ENCODE data around the gene GATA3.
A peak's percentile ranks its signal among the peaks of the same experiment; 100 is the strongest.

The GATA3 gene

GRCh38 chr10:8037941-8038894 lies 16.3 kb upstream of the GATA3 start:
- peak; percentile 17 for DNase-seq

DNA sequence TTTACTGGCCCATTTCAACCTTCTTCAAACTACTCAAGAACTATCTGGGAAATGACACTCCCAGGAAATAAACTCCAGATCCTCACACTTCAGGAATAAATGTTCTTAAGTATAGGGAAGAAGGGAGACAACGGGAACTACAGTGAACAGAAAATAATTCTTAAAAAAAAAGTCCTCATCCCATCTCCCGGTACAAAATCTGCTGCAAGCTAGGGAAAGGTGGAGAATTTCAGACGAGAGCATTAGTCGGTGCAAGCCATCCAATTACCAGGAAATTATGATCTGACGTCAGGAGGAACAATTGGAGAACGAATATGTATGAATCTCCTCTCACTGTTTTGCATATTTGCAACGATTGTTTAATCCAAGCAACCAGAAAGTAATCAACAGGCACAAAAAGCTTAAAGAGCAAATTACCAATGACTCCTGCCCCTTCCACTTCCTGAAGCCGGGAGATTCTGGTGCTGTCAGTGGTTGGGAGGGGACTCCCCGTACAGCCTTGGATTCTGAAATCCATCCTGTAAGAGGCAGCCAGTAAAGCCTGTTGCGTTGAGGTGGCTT lies 15.1 kb upstream of the GATA3 start:
- DNase-seq, result peak; percentile 5

- DNase-seq, result no peak
Measured at GRCh38 chr10:8040651-8041050, 13.8 kb upstream of the GATA3 start.

DNA sequence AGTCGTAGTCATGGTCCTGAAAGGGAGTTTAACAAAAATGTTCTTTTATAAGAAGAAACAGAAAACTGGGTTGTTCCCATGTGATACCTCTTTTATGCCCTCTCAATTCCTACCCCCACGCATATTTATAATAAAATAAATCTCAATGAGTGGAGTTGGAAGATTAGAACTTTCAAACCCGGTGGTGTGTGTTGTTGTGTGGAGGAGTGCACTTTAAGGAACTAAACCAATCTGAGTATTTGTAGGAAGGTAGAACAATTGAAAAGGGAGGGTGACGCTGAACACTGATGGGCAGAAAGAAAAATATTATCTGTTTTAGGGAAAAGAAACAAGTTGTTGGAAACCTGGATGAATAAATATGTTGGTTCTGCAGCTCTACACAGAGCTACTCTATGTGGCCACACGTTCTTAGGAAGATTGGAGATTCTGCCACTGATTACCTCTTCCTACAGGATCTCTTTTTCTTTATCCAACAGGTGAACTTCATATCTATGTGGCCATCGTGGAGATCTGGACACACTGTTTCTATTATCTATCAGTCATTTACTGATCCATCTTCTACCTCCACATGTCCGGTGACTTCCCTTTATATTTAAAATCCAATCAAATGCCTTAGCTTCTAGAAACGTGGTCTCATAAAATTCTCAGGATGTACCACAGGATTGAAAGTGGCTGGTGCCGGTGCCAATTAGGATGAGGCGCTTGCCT lies 13.1 kb upstream of the GATA3 start:
- DNase-seq, result no peak

DNA sequence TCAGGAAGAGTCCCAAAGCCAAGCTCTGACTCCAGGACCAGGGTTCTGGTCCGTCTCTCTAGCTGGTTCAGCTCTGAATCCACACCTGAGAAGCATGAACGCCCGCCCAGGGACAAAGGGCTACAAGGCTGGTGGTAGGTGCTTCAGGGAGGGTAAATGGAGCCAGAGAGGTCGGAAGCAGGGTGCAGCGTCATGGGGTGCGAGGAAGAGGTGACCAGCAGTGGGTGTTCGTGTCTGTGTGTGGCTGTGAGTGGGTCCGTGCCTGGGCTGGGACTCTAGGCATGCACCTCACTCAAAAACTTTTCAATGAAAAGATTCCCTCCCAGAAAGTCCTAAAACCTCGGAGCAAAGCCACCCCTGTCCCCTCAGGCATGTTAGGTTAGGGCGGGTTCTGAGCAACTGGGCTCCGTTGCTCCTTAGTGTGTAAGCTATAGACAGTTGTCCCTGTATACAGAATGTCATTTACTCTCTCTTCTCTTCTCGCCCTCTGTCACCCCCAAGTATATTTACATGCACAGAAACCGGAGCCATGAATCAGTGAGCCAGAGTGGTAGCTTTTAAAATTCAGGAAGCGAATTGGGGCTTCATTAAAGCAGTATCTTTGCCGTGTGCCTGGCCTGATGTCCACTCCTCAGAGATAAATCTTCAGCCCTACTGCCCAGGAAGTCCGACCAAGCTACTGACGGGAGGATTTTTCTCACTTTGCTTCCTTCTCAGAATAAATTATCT lies 12.3 kb upstream of the GATA3 start:
- no peak for DNase-seq

DNA sequence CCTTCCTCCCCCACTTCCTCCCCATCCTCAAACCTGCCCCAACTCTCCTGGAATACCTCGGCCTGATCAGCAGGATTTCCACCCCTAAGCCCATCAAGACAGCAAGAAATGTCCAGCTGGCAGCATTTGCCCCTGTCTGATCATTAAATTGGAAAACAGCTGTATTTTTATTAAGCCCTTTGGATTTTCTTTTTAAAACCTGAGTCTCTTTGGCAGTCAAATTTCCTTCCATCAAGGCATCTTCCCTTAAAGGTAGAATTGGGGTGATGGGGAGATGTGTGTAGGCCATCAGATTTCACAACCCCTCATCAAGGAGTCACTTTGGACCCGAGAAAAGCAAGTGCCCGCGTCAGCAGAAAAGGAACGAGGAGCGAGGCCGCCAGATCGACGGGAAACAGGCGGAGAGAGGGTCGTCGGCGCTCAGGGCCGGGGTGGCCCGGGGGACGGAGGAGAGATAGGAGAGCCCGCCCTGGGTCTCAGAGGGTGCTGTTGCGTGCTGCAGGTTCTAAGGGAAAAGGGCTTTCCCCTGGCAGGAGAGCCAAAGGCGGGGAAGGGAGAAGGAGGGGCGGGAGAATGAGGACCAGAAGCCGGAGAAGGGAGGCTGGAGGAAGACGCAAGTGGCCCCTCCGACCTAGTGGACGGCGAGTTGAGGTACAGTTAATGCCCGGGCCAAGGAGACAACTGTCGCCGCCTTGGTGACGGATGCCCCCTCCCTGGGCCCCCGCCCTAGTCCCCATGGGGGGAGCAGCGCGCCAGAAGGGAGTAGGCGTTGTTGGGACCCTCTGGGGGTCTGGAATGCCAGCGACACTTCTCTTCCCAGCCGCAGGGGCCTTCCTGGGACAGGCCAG lies 11.5 kb upstream of the GATA3 start:
- DNase-seq, result no peak

- DNase-seq, result no peak
Measured at GRCh38 chr10:8043569-8044306, 10.8 kb upstream of the GATA3 start.

- DNase-seq, result no peak
Measured at GRCh38 chr10:8044331-8044907, 10.1 kb upstream of the GATA3 start.

GRCh38 chr10:8044908-8045725 lies 9.4 kb upstream of the GATA3 start:
- DNase-seq, result no peak

- no peak for DNase-seq
Measured at GRCh38 chr10:8045726-8046494, 8.6 kb upstream of the GATA3 start.

DNA sequence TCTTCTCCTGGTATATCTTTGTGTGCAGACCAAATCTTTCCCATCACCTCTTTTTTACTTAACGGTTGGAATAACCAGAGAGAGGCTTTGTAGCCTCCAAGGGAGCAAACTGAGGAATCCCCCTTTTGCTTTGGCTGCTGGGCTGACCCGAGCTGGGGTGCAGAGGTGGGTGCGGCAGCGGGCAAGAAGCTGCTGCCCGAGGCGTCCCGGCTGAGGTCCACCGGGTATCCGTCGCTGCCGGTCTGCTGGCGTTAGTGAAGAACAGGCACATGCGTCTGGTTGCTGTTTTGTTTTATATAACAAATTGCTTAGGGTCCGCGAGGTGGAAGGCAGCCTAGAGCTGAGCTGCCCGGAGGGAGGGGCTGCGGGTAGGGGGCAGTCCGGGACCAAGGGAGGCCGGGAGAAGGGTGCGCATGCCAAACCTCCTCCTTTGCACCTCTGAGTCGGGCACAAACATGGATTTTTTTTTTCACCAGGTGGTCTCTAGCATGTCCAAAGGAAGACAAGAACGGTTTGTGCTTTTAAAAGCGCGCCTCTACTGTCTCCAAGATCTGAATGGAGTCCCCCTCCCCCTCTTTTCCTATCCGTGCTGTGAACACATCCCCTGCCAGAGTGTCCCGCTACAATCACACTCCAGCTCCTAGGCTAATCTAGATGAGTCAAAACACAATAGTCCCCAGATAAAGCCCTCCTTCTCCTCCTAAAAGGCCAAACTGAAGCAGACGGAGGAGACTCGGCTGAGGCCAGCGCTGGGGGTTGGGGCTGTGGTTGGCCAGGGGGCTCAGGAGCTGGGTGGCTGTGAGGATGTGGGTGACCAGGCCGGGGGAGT lies 6.8 kb upstream of the GATA3 start:
- no peak for DNase-seq

- peak; percentile 79 for DNase-seq
Measured at GRCh38 chr10:8048281-8049008, 6.0 kb upstream of the GATA3 start.

DNA sequence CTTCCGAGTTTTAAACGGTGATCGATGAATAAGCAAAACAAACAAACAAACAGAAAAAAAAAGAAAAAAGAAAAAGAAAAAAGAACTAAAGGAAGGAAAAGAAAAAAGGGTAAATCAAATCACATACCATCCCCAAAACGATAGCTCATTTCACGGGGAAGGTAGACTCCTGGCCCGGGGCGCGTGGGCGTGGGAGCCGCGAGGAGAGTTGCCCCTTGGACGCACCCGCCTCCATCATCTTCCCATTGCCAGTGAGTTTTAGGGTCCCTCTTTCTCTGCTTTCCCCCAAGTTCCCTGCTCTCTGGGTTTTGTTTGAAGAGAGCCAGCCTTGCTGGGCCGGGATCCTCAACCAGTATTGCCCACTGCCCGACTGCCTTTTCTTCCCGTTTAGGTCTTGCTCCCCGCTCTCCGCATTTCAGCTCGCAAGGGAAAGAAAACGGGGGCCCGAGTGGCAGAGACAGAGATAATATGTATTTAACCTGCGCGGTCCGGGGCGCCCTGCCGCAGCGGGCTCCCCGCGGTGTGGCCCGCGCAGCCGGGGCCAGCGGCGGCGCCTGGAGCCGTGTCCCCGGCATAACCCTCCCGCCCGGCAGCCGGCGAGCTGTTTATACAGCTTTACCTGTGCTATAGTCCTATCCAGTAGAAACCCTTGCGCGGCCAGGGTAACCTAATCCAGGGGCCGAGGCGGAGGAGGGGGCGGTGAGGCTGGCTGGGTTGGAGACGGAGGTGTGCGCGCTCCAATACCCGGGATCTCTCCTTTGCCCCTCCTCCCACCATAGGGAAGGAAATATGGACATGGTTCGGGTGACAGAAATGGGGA lies 5.2 kb upstream of the GATA3 start:
- DNase-seq, result no peak

DNA sequence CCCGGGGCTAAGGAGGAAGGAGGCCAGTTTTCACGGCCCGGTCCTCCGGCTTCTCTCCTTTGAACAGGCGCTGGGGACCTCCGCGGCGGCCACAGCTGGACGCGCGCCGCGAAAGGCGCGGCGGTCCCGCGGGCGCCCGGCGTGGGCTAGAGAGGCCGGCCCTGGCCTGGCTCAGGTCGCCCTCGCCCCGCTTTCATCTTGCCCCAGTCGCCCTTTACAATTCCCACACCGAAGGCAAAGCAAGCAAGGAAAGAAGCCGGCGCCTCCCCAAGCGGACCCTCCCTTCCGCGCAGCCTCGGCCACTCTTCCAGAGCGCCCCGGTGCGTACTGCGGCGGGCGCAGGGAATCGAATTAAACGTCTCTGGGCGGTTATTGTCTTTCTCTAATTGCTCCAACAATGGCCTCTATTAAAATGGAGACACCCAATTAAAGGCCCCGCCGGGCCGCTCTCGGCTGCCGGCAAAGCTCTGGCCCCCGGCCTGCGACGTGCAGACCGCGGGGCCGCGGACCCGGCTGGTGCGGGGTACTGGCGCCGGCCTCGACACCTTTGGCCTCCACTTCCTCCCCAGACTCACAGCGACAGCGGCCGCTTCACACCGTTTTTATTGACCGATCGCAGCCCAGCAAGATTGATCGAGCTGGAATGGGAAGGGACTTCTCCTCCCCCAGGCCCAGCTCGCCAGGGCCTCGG lies 4.5 kb upstream of the GATA3 start:
- no peak for DNase-seq

- no peak for DNase-seq
Measured at GRCh38 chr10:8050556-8051108, 3.9 kb upstream of the GATA3 start.
